NCI-H1417 (cell line): ENCODE results near the gene MEIS2.
A peak's percentile ranks its signal among the peaks of the same experiment; 100 is the strongest.

ENCODE experiments used
- DNase-seq, 3 experiments: peaks; one replicate each; lab custom pipeline; 2025; lab: John Stamatoyannopoulos, UW

MEIS2 gene

GRCh38 chr15:37098468-37099318 is 1.7 kb downstream of the MEIS2 start:
- DNase-seq = peak; percentile 28 to 55 (median 34)

GRCh38 chr15:37097144-37097919 is 3.0 kb downstream of the MEIS2 start:
- DNase-seq = peak in 2 of 3 experiments; percentile 62 to 85

- DNase-seq = peak in 2 of 3 experiments; percentile 31 to 68
These were observed 3.7 kb downstream of the MEIS2 start for GRCh38 chr15:37096558-37097143.

GRCh38 chr15:37095770-37096557 is 4.4 kb downstream of the MEIS2 start:
- DNase-seq = peak in 2 of 3 experiments; percentile 51 to 68

GRCh38 chr15:37094915-37095711 is 5.2 kb downstream of the MEIS2 start:
- DNase-seq = peak in 2 of 3 experiments; percentile 22 to 52

GRCh38 chr15:37094333-37094914 is 5.9 kb downstream of the MEIS2 start:
- peak in 2 of 3 experiments; percentile 46 to 61 for DNase-seq

GRCh38 chr15:37093480-37094332 is 6.6 kb downstream of the MEIS2 start:
- peak in 2 of 3 experiments; percentile 10 to 64 for DNase-seq

GRCh38 chr15:37090543-37091175 is 9.7 kb downstream of the MEIS2 start:
- peak in 2 of 3 experiments; percentile 9 to 48 for DNase-seq

GRCh38 chr15:37088436-37088835 is 11.9 kb downstream of the MEIS2 start:
- no peak for DNase-seq

- no peak for DNase-seq
These were observed 13.2 kb downstream of the MEIS2 start for GRCh38 chr15:37087131-37087588.

GRCh38 chr15:37086521-37086920 is 13.8 kb downstream of the MEIS2 start:
- no peak for DNase-seq

- DNase-seq = no peak
These were observed 14.2 kb downstream of the MEIS2 start for GRCh38 chr15:37086120-37086519.

GRCh38 chr15:37084602-37085001 is 15.7 kb downstream of the MEIS2 start:
- DNase-seq = no peak

- no peak for DNase-seq
These were observed 16.7 kb downstream of the MEIS2 start for GRCh38 chr15:37083610-37084009.

GRCh38 chr15:37081983-37082382 is 18.4 kb downstream of the MEIS2 start:
- DNase-seq = no peak

- no peak for DNase-seq
These were observed 20.0 kb downstream of the MEIS2 start for GRCh38 chr15:37080261-37080921.

- no peak for DNase-seq
These were observed 20.6 kb downstream of the MEIS2 start for GRCh38 chr15:37079726-37080125.

GRCh38 chr15:37078566-37078965 is 21.8 kb downstream of the MEIS2 start:
- DNase-seq = peak in 1 of 3 experiments; percentile 43
